ENCODE results near the gene STRN.

The STRN gene

GRCh38 chr2:36805635-36806224 lies 160.6 kb downstream of the STRN start:
- H3K4me1 ChIP-seq (ENCODE audit: control insufficient read depth in 1 of 2, insufficient read depth in 2 of 2, low read length in 2 of 2) = peaks cover 4 to 13% of the 10 kb centered on the region in 2 donors
- no peaks in the 10 kb centered on the region for H3K27me3 ChIP-seq (ENCODE audit: control insufficient read depth in 1 of 2, insufficient read depth in 2 of 2, low read length in 2 of 2)
- no peaks in the 10 kb centered on the region for H3K36me3 ChIP-seq (ENCODE audit: control insufficient read depth in 1 of 2, insufficient read depth in 2 of 2, low read length in 2 of 2)
- no peak overlapping the region for H3K4me3 ChIP-seq (ENCODE audit: low read depth in 1 of 2, low read length in 2 of 2)
- no peak overlapping the region for H3K27ac ChIP-seq (ENCODE audit: low read depth, low read length)
- no peak overlapping the region for H3K9ac ChIP-seq (ENCODE audit: low read depth in 1 of 2, low read length in 2 of 2)
- peaks cover 0 to 5% of the 10 kb centered on the region in 2 donors for H3K9me3 ChIP-seq (ENCODE audit: control insufficient read depth in 1 of 2, low read length in 2 of 2)

- Histone ChIP-seq H3K4me1 (ENCODE audit: control insufficient read depth in 1 of 2, insufficient read depth in 2 of 2, low read length in 2 of 2) (peaks cover 4 to 13% of the 10 kb centered on the region in 2 donors), H3K9ac (ENCODE audit: low read depth in 1 of 2, low read length in 2 of 2) (no peak overlapping the region), H3K27me3 (ENCODE audit: control insufficient read depth in 1 of 2, insufficient read depth in 2 of 2, low read length in 2 of 2) (no peaks in the 10 kb centered on the region), H3K27ac (ENCODE audit: low read depth, low read length) (no peak overlapping the region), H3K4me3 (ENCODE audit: low read depth in 1 of 2, low read length in 2 of 2) (no peak overlapping the region), H3K9me3 (ENCODE audit: control insufficient read depth in 1 of 2, low read length in 2 of 2) (peaks cover 0 to 5% of the 10 kb centered on the region in 2 donors), H3K36me3 (ENCODE audit: control insufficient read depth in 1 of 2, insufficient read depth in 2 of 2, low read length in 2 of 2) (no peaks in the 10 kb centered on the region)
Observed at GRCh38 chr2:36802952-36803351, 163.4 kb downstream of the STRN start.

GRCh38 chr2:36801088-36801487 lies 165.2 kb downstream of the STRN start:
- peaks cover 0 to 4% of the 10 kb centered on the region in 2 donors for H3K4me1 ChIP-seq (ENCODE audit: control insufficient read depth in 1 of 2, insufficient read depth in 2 of 2, low read length in 2 of 2)
- peaks cover 0 to 5% of the 10 kb centered on the region in 2 donors for H3K9me3 ChIP-seq (ENCODE audit: control insufficient read depth in 1 of 2, low read length in 2 of 2)
- no peaks in the 10 kb centered on the region for H3K27me3 ChIP-seq (ENCODE audit: control insufficient read depth in 1 of 2, insufficient read depth in 2 of 2, low read length in 2 of 2)
- no peak overlapping the region for H3K9ac ChIP-seq (ENCODE audit: low read depth in 1 of 2, low read length in 2 of 2)
- H3K27ac ChIP-seq (ENCODE audit: low read depth, low read length) = no peak overlapping the region
- no peaks in the 10 kb centered on the region for H3K36me3 ChIP-seq (ENCODE audit: control insufficient read depth in 1 of 2, insufficient read depth in 2 of 2, low read length in 2 of 2)
- H3K4me3 ChIP-seq (ENCODE audit: low read depth in 1 of 2, low read length in 2 of 2) = no peak overlapping the region

GRCh38 chr2:36800381-36800780 lies 166.0 kb downstream of the STRN start:
- H3K27ac ChIP-seq (ENCODE audit: low read depth, low read length) = no peak overlapping the region
- no peaks in the 10 kb centered on the region for H3K27me3 ChIP-seq (ENCODE audit: control insufficient read depth in 1 of 2, insufficient read depth in 2 of 2, low read length in 2 of 2)
- H3K36me3 ChIP-seq (ENCODE audit: control insufficient read depth in 1 of 2, insufficient read depth in 2 of 2, low read length in 2 of 2) = no peaks in the 10 kb centered on the region
- H3K9me3 ChIP-seq (ENCODE audit: control insufficient read depth in 1 of 2, low read length in 2 of 2) = peaks cover 0 to 5% of the 10 kb centered on the region in 2 donors
- H3K9ac ChIP-seq (ENCODE audit: low read depth in 1 of 2, low read length in 2 of 2) = no peak overlapping the region
- H3K4me3 ChIP-seq (ENCODE audit: low read depth in 1 of 2, low read length in 2 of 2) = no peak overlapping the region
- H3K4me1 ChIP-seq (ENCODE audit: control insufficient read depth in 1 of 2, insufficient read depth in 2 of 2, low read length in 2 of 2) = no peaks in the 10 kb centered on the region

- Histone ChIP-seq H3K9me3 (ENCODE audit: control insufficient read depth in 1 of 2, low read length in 2 of 2) (peaks cover 0 to 5% of the 10 kb centered on the region in 2 donors), H3K27me3 (ENCODE audit: control insufficient read depth in 1 of 2, insufficient read depth in 2 of 2, low read length in 2 of 2) (no peaks in the 10 kb centered on the region), H3K4me3 (ENCODE audit: low read depth in 1 of 2, low read length in 2 of 2) (no peak overlapping the region), H3K27ac (ENCODE audit: low read depth, low read length) (no peak overlapping the region), H3K36me3 (ENCODE audit: control insufficient read depth in 1 of 2, insufficient read depth in 2 of 2, low read length in 2 of 2) (no peaks in the 10 kb centered on the region), H3K4me1 (ENCODE audit: control insufficient read depth in 1 of 2, insufficient read depth in 2 of 2, low read length in 2 of 2) (no peaks in the 10 kb centered on the region), H3K9ac (ENCODE audit: low read depth in 1 of 2, low read length in 2 of 2) (no peak overlapping the region)
Observed at GRCh38 chr2:36798724-36799123, 167.6 kb downstream of the STRN start.

- Histone ChIP-seq H3K9ac (ENCODE audit: low read depth in 1 of 2, low read length in 2 of 2) (no peak overlapping the region), H3K9me3 (ENCODE audit: control insufficient read depth in 1 of 2, low read length in 2 of 2) (no peaks in the 10 kb centered on the region), H3K4me3 (ENCODE audit: low read depth in 1 of 2, low read length in 2 of 2) (no peak overlapping the region), H3K36me3 (ENCODE audit: control insufficient read depth in 1 of 2, insufficient read depth in 2 of 2, low read length in 2 of 2) (no peaks in the 10 kb centered on the region), H3K27ac (ENCODE audit: low read depth, low read length) (no peak overlapping the region), H3K4me1 (ENCODE audit: control insufficient read depth in 1 of 2, insufficient read depth in 2 of 2, low read length in 2 of 2) (no peaks in the 10 kb centered on the region), H3K27me3 (ENCODE audit: control insufficient read depth in 1 of 2, insufficient read depth in 2 of 2, low read length in 2 of 2) (no peaks in the 10 kb centered on the region)
Observed at GRCh38 chr2:36797324-36798070, 168.8 kb downstream of the STRN start.

Measured in duodenal mucosa (tissue), 2 donors.